RWPE1 (cell line): ENCODE data around the gene RBP3.

ENCODE experiments used
- CTCF ChIA-PET: fragments of 350-600 bp; sonication (Branson Sonifier 250); formaldehyde crosslinking; extraction: SDS; loops from one replicate; lab custom pipeline; 2021; lab: Yijun Ruan, JAX
- POLR2A ChIA-PET: fragments of 400-600 bp; formaldehyde crosslinking; extraction: SDS; loops from one replicate; lab custom pipeline; 2020; ENCODE audit warnings: antibody characterized with exemption; ENCODE audit not compliant: low non-redundant PET; lab: Yijun Ruan, JAX
- DNase-seq: peaks from one replicate; pipeline ENCODE4 v3.0.0; 2012; ENCODE audit warnings: low spot score
- H3K27ac ChIP-seq: fragments of 450-650 bp; 2 replicates; pipeline ENCODE4 v1.5.1; 2017
- TF ChIP-seq, protein P1 (sequence below): fragments of 450-650 bp; conservative IDR thresholded peaks from 2 replicates; pipeline ENCODE4 v1.5.1; 2017; ENCODE audit warnings: low read depth, mild to moderate bottlenecking

RBP3 gene

DNA sequence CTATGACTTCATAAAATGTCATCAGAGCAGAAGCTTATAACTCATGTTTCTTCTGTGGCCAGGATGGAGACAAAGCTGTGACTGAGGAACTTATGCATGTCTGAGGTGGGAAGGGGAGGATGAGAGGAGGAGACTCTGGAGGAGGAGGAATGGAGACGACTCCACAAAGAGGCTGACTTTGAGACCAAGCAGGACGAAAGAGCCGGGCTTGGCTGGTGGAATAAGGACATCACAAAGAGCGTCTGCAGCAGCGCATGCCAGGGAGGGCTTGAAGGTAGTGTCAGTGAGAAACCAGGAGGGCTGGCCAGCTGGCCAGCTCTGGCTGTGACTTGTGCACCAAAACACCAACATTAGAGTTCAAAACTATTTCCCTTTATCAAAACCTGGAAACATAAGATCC, 32.0 kb upstream of the RBP3 start:
- ChIA-PET CTCF (interaction anchor here (5.7 kb wide), 1 partner anchor 290 kb away, joined by 60 read pairs; no protein-coding TSS in a partner anchor), POLR2A (no interaction called here)
- TF ChIP-seq, protein P1, sequence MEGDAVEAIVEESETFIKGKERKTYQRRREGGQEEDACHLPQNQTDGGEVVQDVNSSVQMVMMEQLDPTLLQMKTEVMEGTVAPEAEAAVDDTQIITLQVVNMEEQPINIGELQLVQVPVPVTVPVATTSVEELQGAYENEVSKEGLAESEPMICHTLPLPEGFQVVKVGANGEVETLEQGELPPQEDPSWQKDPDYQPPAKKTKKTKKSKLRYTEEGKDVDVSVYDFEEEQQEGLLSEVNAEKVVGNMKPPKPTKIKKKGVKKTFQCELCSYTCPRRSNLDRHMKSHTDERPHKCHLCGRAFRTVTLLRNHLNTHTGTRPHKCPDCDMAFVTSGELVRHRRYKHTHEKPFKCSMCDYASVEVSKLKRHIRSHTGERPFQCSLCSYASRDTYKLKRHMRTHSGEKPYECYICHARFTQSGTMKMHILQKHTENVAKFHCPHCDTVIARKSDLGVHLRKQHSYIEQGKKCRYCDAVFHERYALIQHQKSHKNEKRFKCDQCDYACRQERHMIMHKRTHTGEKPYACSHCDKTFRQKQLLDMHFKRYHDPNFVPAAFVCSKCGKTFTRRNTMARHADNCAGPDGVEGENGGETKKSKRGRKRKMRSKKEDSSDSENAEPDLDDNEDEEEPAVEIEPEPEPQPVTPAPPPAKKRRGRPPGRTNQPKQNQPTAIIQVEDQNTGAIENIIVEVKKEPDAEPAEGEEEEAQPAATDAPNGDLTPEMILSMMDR, result no peak

DNA sequence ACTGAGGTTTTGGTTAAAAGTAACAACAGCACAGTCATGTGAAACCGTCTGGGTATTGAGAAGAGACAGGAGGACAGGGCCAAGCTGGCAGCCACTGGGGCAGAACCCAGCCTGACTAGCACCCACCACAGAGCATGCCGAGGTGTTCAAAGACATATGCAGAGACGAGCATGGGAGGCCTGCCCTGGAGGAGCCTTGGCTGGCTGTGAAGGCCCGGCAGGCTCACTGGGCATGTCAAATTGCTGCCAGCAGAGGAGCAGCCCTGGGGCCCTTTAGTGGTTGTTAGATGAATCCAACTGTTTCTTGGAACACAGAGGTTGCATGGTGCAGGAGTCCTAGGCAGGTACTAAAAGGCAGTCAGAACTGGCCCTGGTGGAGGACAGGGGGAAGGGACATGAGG, 30.9 kb upstream of the RBP3 start:
- TF ChIP-seq, protein P1, result no peak
- no peak for DNase-seq
- no peak overlapping the region for H3K27ac ChIP-seq
- CTCF ChIA-PET, result no interaction called here
- POLR2A ChIA-PET, result no interaction called here

More for the DNA sequence above, 32.0 kb upstream of the RBP3 start:
- DNase-seq, result no peak
- no peak overlapping the region for H3K27ac ChIP-seq

- no peak overlapping the region for H3K27ac ChIP-seq
- TF ChIP-seq, protein P1, result no peak
- POLR2A ChIA-PET, result no interaction called here
- DNase-seq, result no peak
- CTCF ChIA-PET, result no interaction called here
Observed at GRCh38 chr10:47318706-47319105, 29.5 kb upstream of the RBP3 start.

- CTCF ChIA-PET, result interaction anchor here (0.6 kb wide), 1 partner anchor 44 kb away, joined by 3 read pairs; no protein-coding TSS in a partner anchor
- POLR2A ChIA-PET, result no interaction called here
- no peak for DNase-seq
- no peak overlapping the region for H3K27ac ChIP-seq
- TF ChIP-seq, protein P1, result no peak
Observed at GRCh38 chr10:47319784-47320183, 28.4 kb upstream of the RBP3 start.

DNA sequence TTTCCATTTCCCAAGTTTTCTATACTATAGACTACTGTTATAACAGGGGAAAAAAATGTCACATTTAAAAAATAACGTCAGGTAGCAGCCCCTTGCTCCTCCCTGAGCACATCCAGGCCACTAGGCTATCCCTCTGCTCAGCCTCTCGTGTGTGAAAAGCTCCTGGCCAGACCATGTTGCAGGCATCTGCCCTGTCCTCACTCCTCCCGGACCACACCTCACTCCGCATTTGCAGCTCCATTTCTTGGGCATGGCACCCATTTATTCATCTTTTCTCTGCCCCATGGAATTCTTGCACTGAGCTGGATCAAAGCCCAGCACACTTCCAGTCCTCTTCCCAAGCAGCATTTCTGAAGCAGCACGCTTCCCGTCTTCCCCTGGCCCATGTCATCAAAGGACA, 27.4 kb upstream of the RBP3 start:
- POLR2A ChIA-PET, result no interaction called here

DNA sequence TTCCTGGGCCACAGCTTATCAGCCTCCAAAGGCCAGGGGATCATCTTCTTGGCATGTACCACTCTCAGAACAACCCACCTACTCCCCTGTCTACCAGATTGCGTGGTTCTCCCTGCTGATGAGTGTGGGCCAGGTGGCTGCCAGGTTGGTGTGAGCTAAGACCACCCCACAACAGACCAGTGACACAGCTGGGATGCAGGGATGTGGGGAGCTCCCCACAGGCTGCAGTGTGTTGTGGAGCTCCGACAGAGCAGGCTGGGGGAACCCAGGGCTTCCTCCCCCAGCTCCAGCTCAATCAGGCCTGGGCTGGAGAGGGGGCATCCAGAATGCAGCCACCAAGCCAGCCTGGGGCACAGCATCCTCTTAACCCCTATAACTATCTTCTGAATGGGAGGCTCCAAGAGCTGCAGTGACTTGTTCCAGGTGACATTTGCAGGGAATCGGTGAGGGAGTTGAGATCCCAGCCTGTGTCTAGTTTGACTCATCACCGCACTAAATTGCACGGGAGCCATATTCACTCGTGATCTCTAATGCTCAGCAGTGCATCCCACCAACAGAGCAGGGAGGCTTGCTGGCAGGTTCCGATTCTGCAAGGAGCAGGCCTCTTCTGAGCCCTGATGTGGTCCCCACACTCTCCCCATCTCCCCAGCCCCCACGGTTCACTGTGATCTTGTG, 26.5 kb upstream of the RBP3 start:
- H3K27ac ChIP-seq, result no peak overlapping the region
- POLR2A ChIA-PET, result no interaction called here
- no peak for DNase-seq
- TF ChIP-seq, protein P1, result no peak
- CTCF ChIA-PET, result interaction anchor here (1.6 kb wide), 1 partner anchor 274 kb away, joined by 4 read pairs; no protein-coding TSS in a partner anchor

More for the DNA sequence above, 27.4 kb upstream of the RBP3 start:
- no peak overlapping the region for H3K27ac ChIP-seq
- TF ChIP-seq, protein P1, result no peak
- no peak for DNase-seq
- CTCF ChIA-PET, result interaction anchor here (0.6 to 1.6 kb wide), 2 partner anchors 273 to 1649 kb away, joined by 3 to 4 read pairs; no protein-coding TSS in a partner anchor
